Astrocyte (in vitro differentiated cells and primary cell): ENCODE data around the gene FSD1. TPM values are rescaled to one million over a fixed set of nuclear protein-coding genes. Genes with fewer than 3 reads are reported as not detected.

Experiments used
- DNase-seq: peaks from one replicate; pipeline ENCODE4 v3.0.0-alpha.2; 2010; ENCODE audit warnings: low read depth
- FAIRE-seq: peaks from 2 replicates; lab custom pipeline; 2011; peaks lifted over from hg19 to GRCh38; lab: Jason Lieb, UNC
- H2AFZ ChIP-seq: 2 replicates; pipeline ENCODE4 v1.6.0; 2012; ENCODE audit warnings: low read depth, low read length, inconsistent platforms
- H3K27ac ChIP-seq: 2 replicates; pipeline ENCODE4 v1.5.1; 2011; ENCODE audit warnings: low read depth, low read length, inconsistent platforms
- H3K27me3 ChIP-seq: 2 replicates; pipeline ENCODE4 v1.6.0; 2011; ENCODE audit warnings: low read length, inconsistent platforms; ENCODE audit not compliant: insufficient read depth
- H3K36me3 ChIP-seq: 2 replicates; pipeline ENCODE4 v1.5.1; 2011; ENCODE audit warnings: low read length, inconsistent platforms; ENCODE audit not compliant: insufficient read depth
- H3K4me1 ChIP-seq: 2 replicates; pipeline ENCODE4 v1.5.1; 2011; ENCODE audit warnings: low read length, inconsistent platforms; ENCODE audit not compliant: insufficient read depth
- H3K4me2 ChIP-seq: 2 replicates; pipeline ENCODE4 v1.6.0; 2012; ENCODE audit warnings: low read length, inconsistent platforms
- H3K4me3 ChIP-seq: 2 replicates; pipeline ENCODE4 v1.5.1; 2011; ENCODE audit warnings: low read depth, mild to moderate bottlenecking, low read length, inconsistent platforms; ENCODE audit not compliant: insufficient read depth
- H3K79me2 ChIP-seq: 2 replicates; pipeline ENCODE4 v1.6.0; 2012; ENCODE audit warnings: mild to moderate bottlenecking, low read length, inconsistent platforms; ENCODE audit not compliant: insufficient read depth
- H3K9ac ChIP-seq: 2 replicates; pipeline ENCODE4 v1.6.0; 2012; ENCODE audit warnings: mild to moderate bottlenecking, low read length, inconsistent platforms
- H3K9me3 ChIP-seq: 2 replicates; pipeline ENCODE4 v1.5.1; 2012; ENCODE audit warnings: low read depth, mild to moderate bottlenecking, low read length, inconsistent platforms; ENCODE audit not compliant: insufficient read depth
- H4K20me1 ChIP-seq: 2 replicates; pipeline ENCODE4 v1.6.0; 2012; ENCODE audit warnings: low read length, inconsistent platforms; ENCODE audit not compliant: insufficient read depth
- H3K27ac Mint-ChIP-seq: one replicate; pipeline ENCODE4 v1.8.0; 2021; ENCODE audit warnings: mild to moderate bottlenecking, mixed read lengths; ENCODE audit not compliant: unreplicated experiment
- H3K27me3 Mint-ChIP-seq: one replicate; pipeline ENCODE4 v1.8.0; 2021; ENCODE audit warnings: low read depth, mixed read lengths; ENCODE audit not compliant: unreplicated experiment
- H3K36me3 Mint-ChIP-seq: one replicate; pipeline ENCODE4 v1.8.0; 2021; ENCODE audit warnings: low read depth, mixed read lengths; ENCODE audit not compliant: unreplicated experiment
- H3K4me1 Mint-ChIP-seq: one replicate; pipeline ENCODE4 v1.8.0; 2021; ENCODE audit warnings: low read depth, mixed read lengths; ENCODE audit not compliant: unreplicated experiment
- H3K4me3 Mint-ChIP-seq: one replicate; pipeline ENCODE4 v1.8.0; 2021; ENCODE audit warnings: mild to moderate bottlenecking, moderate library complexity, mixed read lengths; ENCODE audit not compliant: unreplicated experiment
- H3K9me3 Mint-ChIP-seq: one replicate; pipeline ENCODE4 v1.8.0; 2021; ENCODE audit warnings: mild to moderate bottlenecking, mixed read lengths; ENCODE audit not compliant: unreplicated experiment
- EZH2 ChIP-seq: IDR thresholded peaks from 2 replicates; pipeline ENCODE4 v1.6.1; 2012; ENCODE audit warnings: mild to moderate bottlenecking, low read length, inconsistent platforms; ENCODE audit not compliant: insufficient read depth
- total RNA-seq: library from RNA; stranded (reverse); gene quantifications from 2 replicates; pipeline ENCODE4 v1.2.1, GENCODE V29; 2021
- TF ChIP-seq, protein P1 (sequence below): IDR thresholded peaks from 2 replicates; pipeline ENCODE4 v1.5.1; 2011; ENCODE audit warnings: low read depth, mild to moderate bottlenecking, inconsistent platforms, low read length, moderate library complexity; ENCODE audit not compliant: insufficient read depth

FSD1 gene
- total RNA-seq, 1 donor from 2014 or later: 15.1 TPM

DNA sequence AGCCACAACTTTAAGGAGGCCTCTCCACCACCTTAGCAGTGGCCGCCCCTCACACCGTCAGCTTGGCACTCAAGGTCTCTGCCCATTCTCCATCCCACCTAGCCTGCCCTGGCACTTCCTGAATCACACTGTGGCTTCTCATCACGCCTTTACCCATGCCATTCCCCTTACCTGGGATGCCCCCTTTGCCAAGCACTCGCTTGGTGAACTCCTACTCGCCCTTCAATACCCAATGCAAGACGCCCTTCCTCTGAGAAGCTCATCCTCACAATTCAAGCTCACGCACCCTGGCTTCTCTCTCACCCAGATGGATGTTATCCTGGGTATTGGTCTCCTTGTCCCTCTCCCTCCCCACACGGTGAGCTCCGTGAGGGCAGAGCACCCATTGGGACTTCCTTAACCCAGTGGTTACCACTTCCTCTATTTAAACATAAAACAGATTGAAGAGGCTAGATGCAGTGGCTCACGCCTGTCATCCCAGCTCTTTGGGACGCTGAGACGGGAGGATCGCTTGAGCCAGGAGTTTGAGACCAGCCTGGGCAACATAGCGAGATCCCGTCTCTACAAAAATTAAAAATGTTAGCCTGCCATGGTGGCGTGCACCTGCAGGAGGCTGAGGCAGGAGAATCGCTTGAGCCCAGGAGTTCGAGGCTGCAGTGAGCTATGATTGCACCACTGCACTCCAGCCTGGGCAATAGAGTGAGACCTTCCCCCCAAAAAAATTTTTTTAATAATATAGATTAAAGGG lies 38.0 kb upstream of the FSD1 start:
- Histone ChIP-seq H3K9me3 (no peaks in the 10 kb centered on the region), H4K20me1 (peaks cover 6% of the 10 kb centered on the region), H3K4me1 (no peaks in the 10 kb centered on the region), H3K4me3 (no peak overlapping the region), H3K79me2 (no peaks in the 10 kb centered on the region), H3K27me3 (no peaks in the 10 kb centered on the region), H3K27ac (no peak overlapping the region), H3K36me3 (peaks cover 5% of the 10 kb centered on the region), H3K4me2 (no peak overlapping the region), H3K9ac (no peak overlapping the region), H2AFZ (no peak overlapping the region)
- Mint-ChIP-seq H3K9me3 (no peaks in the 10 kb centered on the region), H3K4me1 (no peaks in the 10 kb centered on the region), H3K27me3 (no peaks in the 10 kb centered on the region), H3K36me3 (peaks cover 7% of the 10 kb centered on the region), H3K4me3 (no peak overlapping the region), H3K27ac (no peak overlapping the region)
- FAIRE-seq (no peak), DNase-seq (no peak)
- TF ChIP-seq EZH2: no peak
- TF ChIP-seq, protein P1, sequence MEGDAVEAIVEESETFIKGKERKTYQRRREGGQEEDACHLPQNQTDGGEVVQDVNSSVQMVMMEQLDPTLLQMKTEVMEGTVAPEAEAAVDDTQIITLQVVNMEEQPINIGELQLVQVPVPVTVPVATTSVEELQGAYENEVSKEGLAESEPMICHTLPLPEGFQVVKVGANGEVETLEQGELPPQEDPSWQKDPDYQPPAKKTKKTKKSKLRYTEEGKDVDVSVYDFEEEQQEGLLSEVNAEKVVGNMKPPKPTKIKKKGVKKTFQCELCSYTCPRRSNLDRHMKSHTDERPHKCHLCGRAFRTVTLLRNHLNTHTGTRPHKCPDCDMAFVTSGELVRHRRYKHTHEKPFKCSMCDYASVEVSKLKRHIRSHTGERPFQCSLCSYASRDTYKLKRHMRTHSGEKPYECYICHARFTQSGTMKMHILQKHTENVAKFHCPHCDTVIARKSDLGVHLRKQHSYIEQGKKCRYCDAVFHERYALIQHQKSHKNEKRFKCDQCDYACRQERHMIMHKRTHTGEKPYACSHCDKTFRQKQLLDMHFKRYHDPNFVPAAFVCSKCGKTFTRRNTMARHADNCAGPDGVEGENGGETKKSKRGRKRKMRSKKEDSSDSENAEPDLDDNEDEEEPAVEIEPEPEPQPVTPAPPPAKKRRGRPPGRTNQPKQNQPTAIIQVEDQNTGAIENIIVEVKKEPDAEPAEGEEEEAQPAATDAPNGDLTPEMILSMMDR: no peak

DNA sequence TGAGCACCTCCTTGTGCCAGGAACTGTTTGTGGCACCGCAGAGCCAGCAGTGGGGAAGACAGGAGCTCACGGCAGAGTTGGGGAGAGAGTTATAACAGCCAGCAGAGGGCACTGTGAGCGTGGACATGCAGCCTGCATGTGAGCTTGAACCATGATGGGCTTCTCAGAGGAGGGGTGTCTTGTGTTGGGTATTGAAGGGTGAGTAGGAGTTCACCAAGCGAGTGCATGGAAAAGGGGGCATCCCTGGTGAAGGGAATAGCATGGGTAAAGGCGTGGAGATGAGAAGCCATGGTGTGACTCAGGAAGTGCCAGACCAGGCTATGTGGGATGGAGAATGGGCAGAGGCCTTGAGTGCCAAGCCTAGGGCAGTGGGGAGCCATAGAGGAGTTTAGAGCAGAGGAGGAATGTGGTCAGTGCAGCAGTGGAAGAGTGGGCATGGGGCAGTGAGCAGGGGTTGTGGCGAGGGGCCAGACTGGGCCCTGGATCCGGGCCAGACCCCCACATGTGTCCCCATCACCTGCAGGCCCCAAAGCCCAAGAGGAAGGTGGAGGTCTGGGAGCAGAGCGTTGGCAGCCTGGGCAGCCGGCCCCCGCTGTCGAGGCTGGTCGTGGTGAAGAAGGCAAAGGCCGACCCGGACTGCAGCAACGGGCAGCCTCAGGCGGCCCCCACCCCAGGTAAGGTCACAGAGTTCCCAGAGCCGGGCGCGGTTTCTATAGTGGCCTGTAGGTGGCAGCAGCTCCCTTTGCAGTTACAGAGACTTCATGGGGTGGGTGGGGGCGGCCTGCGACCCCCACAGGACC lies 37.1 kb upstream of the FSD1 start:
- peaks cover 6% of the 10 kb centered on the region for H4K20me1 ChIP-seq
- H3K4me1 Mint-ChIP-seq: no peaks in the 10 kb centered on the region
- no peak overlapping the region for H3K4me3 Mint-ChIP-seq
- no peak overlapping the region for H2AFZ ChIP-seq
- H3K27ac ChIP-seq: no peak overlapping the region
- no peak for FAIRE-seq
- H3K27me3 Mint-ChIP-seq: no peaks in the 10 kb centered on the region
- H3K79me2 ChIP-seq: no peaks in the 10 kb centered on the region
- peaks cover 12% of the 10 kb centered on the region for H3K36me3 Mint-ChIP-seq
- H3K9ac ChIP-seq: no peak overlapping the region
- no peak for DNase-seq
- H3K4me1 ChIP-seq: no peaks in the 10 kb centered on the region
- H3K4me3 ChIP-seq: no peak overlapping the region
- peaks cover 5% of the 10 kb centered on the region for H3K36me3 ChIP-seq
- TF ChIP-seq, protein P1: peak; percentile 42
- no peak for TF ChIP-seq EZH2
- peaks cover 2% of the 10 kb centered on the region for H3K9me3 Mint-ChIP-seq
- no peak overlapping the region for H3K27ac Mint-ChIP-seq
- H3K27me3 ChIP-seq: no peaks in the 10 kb centered on the region
- no peak overlapping the region for H3K4me2 ChIP-seq
- no peaks in the 10 kb centered on the region for H3K9me3 ChIP-seq
